ENCODE results near the gene FOXA3.

GRCh38 chr19:45816236-45817009, 47.7 kb upstream of the FOXA3 start:
- TF ChIP-seq, protein P1, sequence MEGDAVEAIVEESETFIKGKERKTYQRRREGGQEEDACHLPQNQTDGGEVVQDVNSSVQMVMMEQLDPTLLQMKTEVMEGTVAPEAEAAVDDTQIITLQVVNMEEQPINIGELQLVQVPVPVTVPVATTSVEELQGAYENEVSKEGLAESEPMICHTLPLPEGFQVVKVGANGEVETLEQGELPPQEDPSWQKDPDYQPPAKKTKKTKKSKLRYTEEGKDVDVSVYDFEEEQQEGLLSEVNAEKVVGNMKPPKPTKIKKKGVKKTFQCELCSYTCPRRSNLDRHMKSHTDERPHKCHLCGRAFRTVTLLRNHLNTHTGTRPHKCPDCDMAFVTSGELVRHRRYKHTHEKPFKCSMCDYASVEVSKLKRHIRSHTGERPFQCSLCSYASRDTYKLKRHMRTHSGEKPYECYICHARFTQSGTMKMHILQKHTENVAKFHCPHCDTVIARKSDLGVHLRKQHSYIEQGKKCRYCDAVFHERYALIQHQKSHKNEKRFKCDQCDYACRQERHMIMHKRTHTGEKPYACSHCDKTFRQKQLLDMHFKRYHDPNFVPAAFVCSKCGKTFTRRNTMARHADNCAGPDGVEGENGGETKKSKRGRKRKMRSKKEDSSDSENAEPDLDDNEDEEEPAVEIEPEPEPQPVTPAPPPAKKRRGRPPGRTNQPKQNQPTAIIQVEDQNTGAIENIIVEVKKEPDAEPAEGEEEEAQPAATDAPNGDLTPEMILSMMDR (conservative IDR thresholded peaks at IDR 0.05 in 1 of 2, IDR thresholded peaks at IDR 0.05 in 1 of 2; ENCODE audit: extremely low read depth in 1 of 2, insufficient read depth in 1 of 2, low read depth in 1 of 2, low read length in 2 of 2), result no peak
- no peak for TF ChIP-seq EZH2 (IDR thresholded peaks at IDR 0.05; ENCODE audit: borderline replicate concordance, low read length)

Measured in mammary epithelial cell (primary cell).